Activated B cell treated with CpG ODN at 0.5 μM for 24 hours (primary cell): ENCODE measurements around the gene CAND2. TPM values are rescaled to one million over a fixed set of nuclear protein-coding genes. Genes with fewer than 3 reads are reported as not detected.

Experiments
- ATAC-seq: fragments of 200-7000 bp; cut with Tn5 transposase; one replicate; pipeline ENCODE4 v1.10.0; 2021; ENCODE audit warnings: low read depth, mild to moderate bottlenecking, moderate library complexity
- CTCF ChIA-PET: fragments of 350-600 bp; sonication (Branson Sonifier 250); formaldehyde crosslinking; loops from one replicate; lab custom pipeline; 2021; ENCODE audit warnings: antibody characterized with exemption; lab: Charles Lee
- POLR2A ChIA-PET: fragments of 350-600 bp; sonication (Branson Sonifier 250); formaldehyde crosslinking; loops from one replicate; lab custom pipeline; 2021; ENCODE audit warnings: antibody characterized with exemption; lab: Charles Lee
- DNase-seq: peaks from one replicate; pipeline ENCODE4 v3.0.0; 2022
- H3K27ac Mint-ChIP-seq: one replicate; pipeline ENCODE4 v1.8.0; 2020; ENCODE audit warnings: mixed read lengths
- H3K27me3 Mint-ChIP-seq: one replicate; pipeline ENCODE4 v1.8.0; 2021; ENCODE audit warnings: mixed read lengths
- H3K36me3 Mint-ChIP-seq: one replicate; pipeline ENCODE4 v1.8.0; 2021; ENCODE audit warnings: low read depth, mixed read lengths
- H3K4me1 Mint-ChIP-seq: one replicate; pipeline ENCODE4 v1.8.0; 2021; ENCODE audit warnings: mixed read lengths
- H3K4me3 Mint-ChIP-seq: one replicate; pipeline ENCODE4 v1.8.0; 2020; ENCODE audit warnings: mild to moderate bottlenecking, mixed read lengths
- H3K9me3 Mint-ChIP-seq: one replicate; pipeline ENCODE4 v1.8.0; 2020; ENCODE audit warnings: mixed read lengths
- intact Hi-C: fragments of 100-400 bp; cut with micrococcal nuclease; formaldehyde crosslinking; loops from one replicate; pipeline ENCODE4 v1.15.1; 2024
- total RNA-seq: library from RNA; stranded (reverse); gene quantifications from 2 replicates; pipeline ENCODE4 v1.2.3, GENCODE V29; 2022
- TF ChIP-seq, protein P1 (sequence below): fragments of 200-600 bp; IDR thresholded peaks from one replicate; pipeline ENCODE4 v1.8.0; 2022; ENCODE audit warnings: antibody characterized with exemption, mild to moderate bottlenecking

Gene CAND2
- total RNA-seq, 1 donor from 2014 or later = 0.42 TPM

DNA sequence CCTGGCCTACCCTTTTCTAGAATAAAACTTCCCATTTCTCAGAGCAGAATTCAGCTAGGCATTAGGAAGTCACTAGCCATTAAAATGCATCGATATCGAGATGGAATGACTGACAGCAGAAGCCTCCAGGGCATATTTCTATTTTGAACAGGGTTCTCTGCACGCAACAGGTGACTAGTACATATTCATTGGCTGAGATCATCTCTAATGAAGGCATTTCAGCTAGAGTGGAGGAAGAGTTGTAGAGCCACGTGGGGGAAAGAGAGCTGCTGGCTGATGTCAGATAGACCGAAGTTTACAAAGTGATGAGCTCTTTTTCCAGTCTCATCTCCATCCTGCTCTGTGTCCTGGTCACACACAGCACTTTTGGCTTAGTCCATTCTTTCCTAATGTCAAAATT, 44.9 kb upstream of the CAND2 start:
- TF ChIP-seq, protein P1, sequence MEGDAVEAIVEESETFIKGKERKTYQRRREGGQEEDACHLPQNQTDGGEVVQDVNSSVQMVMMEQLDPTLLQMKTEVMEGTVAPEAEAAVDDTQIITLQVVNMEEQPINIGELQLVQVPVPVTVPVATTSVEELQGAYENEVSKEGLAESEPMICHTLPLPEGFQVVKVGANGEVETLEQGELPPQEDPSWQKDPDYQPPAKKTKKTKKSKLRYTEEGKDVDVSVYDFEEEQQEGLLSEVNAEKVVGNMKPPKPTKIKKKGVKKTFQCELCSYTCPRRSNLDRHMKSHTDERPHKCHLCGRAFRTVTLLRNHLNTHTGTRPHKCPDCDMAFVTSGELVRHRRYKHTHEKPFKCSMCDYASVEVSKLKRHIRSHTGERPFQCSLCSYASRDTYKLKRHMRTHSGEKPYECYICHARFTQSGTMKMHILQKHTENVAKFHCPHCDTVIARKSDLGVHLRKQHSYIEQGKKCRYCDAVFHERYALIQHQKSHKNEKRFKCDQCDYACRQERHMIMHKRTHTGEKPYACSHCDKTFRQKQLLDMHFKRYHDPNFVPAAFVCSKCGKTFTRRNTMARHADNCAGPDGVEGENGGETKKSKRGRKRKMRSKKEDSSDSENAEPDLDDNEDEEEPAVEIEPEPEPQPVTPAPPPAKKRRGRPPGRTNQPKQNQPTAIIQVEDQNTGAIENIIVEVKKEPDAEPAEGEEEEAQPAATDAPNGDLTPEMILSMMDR = no peak
- Mint-ChIP-seq H3K9me3 (no peaks in the 10 kb centered on the region), H3K27me3 (peaks cover 5% of the 10 kb centered on the region), H3K27ac (no peak overlapping the region), H3K36me3 (no peaks in the 10 kb centered on the region), H3K4me1 (peaks cover 34% of the 10 kb centered on the region), H3K4me3 (no peak overlapping the region)
- no peak for DNase-seq
- ChIA-PET CTCF (no interaction called here), POLR2A (no interaction called here)
- intact Hi-C loops = loop anchor here (5.0 kb wide), 1 partner anchor 46 kb away; the partner anchor contains the start of gene CAND2
- ATAC-seq = no peak

DNA sequence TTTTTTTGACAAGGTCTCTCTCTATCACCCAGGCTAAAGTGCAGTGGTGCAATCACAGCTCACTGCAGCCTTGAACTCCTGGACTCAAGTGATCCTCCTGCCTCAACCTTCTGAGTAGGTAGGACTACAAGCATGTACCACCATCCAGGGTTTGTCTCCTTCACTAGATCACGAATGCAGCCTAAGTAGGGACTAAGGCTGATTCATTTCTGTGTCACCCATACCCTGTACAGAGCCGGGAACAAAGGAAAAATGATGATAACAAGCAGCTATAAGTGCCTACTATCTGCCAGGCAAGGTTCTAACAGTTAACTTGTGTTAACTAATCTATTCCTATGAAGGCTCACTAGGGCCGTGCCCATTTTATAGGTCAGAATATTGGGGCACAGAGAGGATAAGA, 44.4 kb upstream of the CAND2 start:
- Mint-ChIP-seq H3K9me3 (no peaks in the 10 kb centered on the region), H3K36me3 (no peaks in the 10 kb centered on the region), H3K27me3 (peaks cover 4% of the 10 kb centered on the region), H3K4me1 (peaks cover 39% of the 10 kb centered on the region), H3K27ac (no peak overlapping the region), H3K4me3 (no peak overlapping the region)
- TF ChIP-seq, protein P1 = no peak
- no peak for ATAC-seq
- intact Hi-C loops = loop anchor here (5.0 kb wide), 1 partner anchor 45 kb away; the partner anchor contains the start of gene CAND2
- ChIA-PET POLR2A (no interaction called here), CTCF (no interaction called here)
- no peak for DNase-seq

DNA sequence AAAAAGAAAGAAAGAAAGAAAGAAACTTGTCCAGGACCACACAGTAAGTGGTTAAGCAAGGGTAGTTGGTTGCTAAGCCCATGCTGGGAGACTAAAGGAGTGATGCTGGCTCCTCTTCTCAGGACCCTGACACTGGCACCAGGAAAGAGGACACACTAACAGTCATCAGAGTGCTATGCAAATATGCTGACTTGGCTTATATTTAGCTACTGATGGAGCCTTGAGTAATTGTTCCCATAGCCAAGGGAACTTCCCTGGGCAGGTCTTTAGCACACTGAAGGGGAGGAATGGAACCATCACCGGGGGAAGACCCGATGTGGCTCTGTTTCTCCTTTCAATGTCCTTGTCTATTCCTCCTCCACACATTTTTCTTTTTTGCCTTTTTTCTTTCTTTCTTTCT, 43.7 kb upstream of the CAND2 start:
- H3K4me3 Mint-ChIP-seq = no peak overlapping the region
- DNase-seq = no peak

DNA sequence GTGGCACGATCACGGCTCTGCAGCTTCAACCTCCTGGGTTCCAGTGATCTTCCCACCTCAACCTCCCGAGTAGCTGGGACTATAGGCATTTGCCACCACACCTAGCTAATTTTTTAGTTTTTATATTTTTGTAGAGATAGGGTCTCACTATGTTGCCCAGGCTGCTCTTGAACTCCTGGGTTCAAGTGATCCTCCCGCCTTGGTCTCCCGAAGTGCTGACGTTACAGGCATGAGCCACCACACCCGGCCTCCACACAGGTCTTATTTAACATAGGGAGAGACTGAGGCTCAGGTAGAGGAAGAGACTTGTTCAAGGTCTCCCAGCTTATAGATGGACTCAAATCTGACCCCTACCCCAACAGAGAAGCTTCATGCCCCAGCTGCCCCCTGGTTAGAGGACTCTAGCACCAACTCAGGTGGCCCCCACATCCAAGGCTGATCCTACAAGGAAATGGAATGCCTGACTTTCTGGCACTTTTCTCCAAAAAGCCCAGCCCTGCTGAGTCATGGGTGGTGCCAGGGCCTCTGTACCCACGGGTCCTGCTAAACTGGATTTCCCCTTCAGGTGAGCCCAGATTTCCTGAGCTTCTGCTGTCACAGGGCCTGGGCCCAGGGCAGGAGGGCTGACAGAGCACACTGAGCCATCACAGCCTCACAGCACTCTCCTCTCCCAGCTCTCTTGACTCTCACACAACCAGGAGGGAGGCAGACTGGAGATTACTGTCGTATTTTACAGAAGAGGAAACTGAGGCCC, 43.0 kb upstream of the CAND2 start:
- TF ChIP-seq, protein P1 = no peak
- ChIA-PET CTCF (no interaction called here), POLR2A (interaction anchor here (0.6 kb wide), 1 partner anchor 136 kb away, joined by 4 read pairs; no protein-coding TSS in a partner anchor)
- intact Hi-C loops = loop anchor here (1.0 to 5.0 kb wide), 2 partner anchors 44 to 57 kb away; partner anchors contain the start of gene CAND2
- ATAC-seq (no peak), DNase-seq (no peak)
- H3K27me3 Mint-ChIP-seq = peaks cover 4% of the 10 kb centered on the region
- no peaks in the 10 kb centered on the region for H3K36me3 Mint-ChIP-seq
- H3K9me3 Mint-ChIP-seq = no peaks in the 10 kb centered on the region
- no peak overlapping the region for H3K4me3 Mint-ChIP-seq
- H3K4me1 Mint-ChIP-seq = peaks cover 43% of the 10 kb centered on the region
- no peak overlapping the region for H3K27ac Mint-ChIP-seq

More for the DNA sequence above, 43.7 kb upstream of the CAND2 start:
- Mint-ChIP-seq H3K4me1 (peaks cover 45% of the 10 kb centered on the region), H3K9me3 (no peaks in the 10 kb centered on the region), H3K27ac (no peak overlapping the region), H3K27me3 (peaks cover 4% of the 10 kb centered on the region), H3K36me3 (no peaks in the 10 kb centered on the region)
- POLR2A ChIA-PET = interaction anchor here (0.8 kb wide), 1 partner anchor 900 kb away, joined by 9 read pairs; no protein-coding TSS in a partner anchor
- intact Hi-C loops = loop anchor here (5.0 kb wide), 1 partner anchor 44 kb away; the partner anchor contains the start of gene CAND2
- ATAC-seq = no peak
- CTCF ChIA-PET = no interaction called here
- TF ChIP-seq, protein P1 = no peak

DNA sequence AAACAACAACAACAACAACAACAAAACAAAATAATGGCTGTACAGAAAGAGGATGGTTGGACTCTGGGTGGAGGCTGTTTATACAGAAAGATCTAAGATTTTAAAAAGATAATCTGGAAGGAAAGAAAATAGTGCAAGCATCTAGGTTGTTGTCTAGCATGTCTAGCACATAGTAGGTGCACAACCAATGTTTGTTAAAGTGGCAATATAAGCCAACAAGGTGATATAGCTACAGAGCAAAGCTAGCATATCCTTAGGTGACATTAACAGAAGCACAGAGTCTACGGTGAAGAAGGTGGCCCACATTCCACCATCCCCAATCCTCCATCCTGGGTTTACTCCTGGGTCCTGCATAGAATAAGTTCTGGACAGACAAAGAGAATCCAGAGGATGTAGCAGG, 42.2 kb upstream of the CAND2 start:
- no peak for ATAC-seq
- Mint-ChIP-seq H3K4me3 (no peak overlapping the region), H3K9me3 (no peaks in the 10 kb centered on the region), H3K27me3 (peaks cover 4% of the 10 kb centered on the region), H3K27ac (no peak overlapping the region), H3K4me1 (peaks cover 38% of the 10 kb centered on the region), H3K36me3 (no peaks in the 10 kb centered on the region)
- POLR2A ChIA-PET = no interaction called here
- CTCF ChIA-PET = no interaction called here
- TF ChIP-seq, protein P1 = no peak
- no peak for DNase-seq
- intact Hi-C loops = loop anchor here (1.0 to 5.0 kb wide), 2 partner anchors 43 to 56 kb away; partner anchors contain the start of gene CAND2
